SJSA1 (cell line): ENCODE results near the gene MBD6. TPM values are rescaled to one million over a fixed set of nuclear protein-coding genes. Genes with fewer than 3 reads are reported as not detected.

Experiments used
- DNase-seq, 2 experiments: peaks; one replicate each; pipeline ENCODE4 v3.0.0-alpha.2; 2015 to 2020; ENCODE audit warnings: low spot score in 2 of 2, low read depth in 1 of 2
- H3K27ac ChIP-seq: fragments of 250-450 bp; sonication (Bioruptor Pico); 2 replicates; pipeline ENCODE4 v1.5.1; 2020; ENCODE audit warnings: mild to moderate bottlenecking, moderate library complexity
- H3K27me3 ChIP-seq: fragments of 250-450 bp; sonication (Bioruptor Pico); replicated peaks from 2 replicates; pipeline ENCODE4 v1.5.1; 2020; ENCODE audit warnings: mild to moderate bottlenecking, moderate library complexity
- H3K36me3 ChIP-seq: fragments of 250-450 bp; sonication (Bioruptor Pico); 2 replicates; pipeline ENCODE4 v1.5.1; 2020; ENCODE audit warnings: mild to moderate bottlenecking
- H3K4me1 ChIP-seq: fragments of 250-450 bp; sonication (Bioruptor Pico); replicated peaks from 2 replicates; pipeline ENCODE4 v1.6.1; 2021; ENCODE audit warnings: mild to moderate bottlenecking
- H3K4me3 ChIP-seq: fragments of 250-450 bp; sonication (Bioruptor Pico); 2 replicates; pipeline ENCODE4 v1.5.1; 2020; ENCODE audit warnings: mild to moderate bottlenecking
- H3K9me3 ChIP-seq: fragments of 250-450 bp; sonication (Bioruptor Pico); replicated peaks from 2 replicates; pipeline ENCODE4 v1.5.1; 2020; ENCODE audit warnings: mild to moderate bottlenecking
- total RNA-seq: library from RNA; depleted of rRNA; stranded (reverse); fragments of >200 nt; shearing (Covaris generic); gene quantifications from 2 replicates; pipeline ENCODE4 v1.2.3, GENCODE V29; 2014; rRNA removed

The MBD6 gene
- total RNA-seq, result 63.3 and 70.5 TPM in 2 replicates

- no peaks in the 10 kb centered on the region for H3K9me3 ChIP-seq
- no peak for DNase-seq
- peaks cover 73% of the 10 kb centered on the region for H3K36me3 ChIP-seq
- peak within 1 kb of the TSS; percentile 51 for H3K4me3 ChIP-seq
- peaks cover 62% of the 10 kb centered on the region for H3K4me1 ChIP-seq
- peak within 1 kb of the TSS; percentile 95 for H3K27ac ChIP-seq
- H3K27me3 ChIP-seq, result no peaks in the 10 kb centered on the region
Observed at GRCh38 chr12:57522011-57522886, at the start of gene MBD6. Gene MBD6, plus strand, starts transcription at chr12:57522824. Its CDS starts 1,480 bp downstream, at chr12:57524304.

GRCh38 chr12:57473392-57473791, 49.2 kb upstream of the MBD6 start:
- no peak overlapping the region for H3K27ac ChIP-seq
- H3K9me3 ChIP-seq, result peaks cover 3% of the 10 kb centered on the region; the same call in 1 of the 2 replicates
- H3K27me3 ChIP-seq, result no peaks in the 10 kb centered on the region
- peak; percentile 75 to 90 for DNase-seq
- no peak overlapping the region for H3K4me3 ChIP-seq
- H3K4me1 ChIP-seq, result peaks cover 14% of the 10 kb centered on the region
- H3K36me3 ChIP-seq, result peaks cover 45% of the 10 kb centered on the region

GRCh38 chr12:57473886-57474285, 48.7 kb upstream of the MBD6 start:
- Histone ChIP-seq H3K4me1 (peaks cover 19% of the 10 kb centered on the region), H3K36me3 (peaks cover 40% of the 10 kb centered on the region), H3K27ac (no peak overlapping the region), H3K9me3 (peaks cover 3% of the 10 kb centered on the region; the same call in 1 of the 2 replicates), H3K27me3 (no peaks in the 10 kb centered on the region), H3K4me3 (no peak overlapping the region)
- peak; percentile 74 to 94 for DNase-seq

DNA sequence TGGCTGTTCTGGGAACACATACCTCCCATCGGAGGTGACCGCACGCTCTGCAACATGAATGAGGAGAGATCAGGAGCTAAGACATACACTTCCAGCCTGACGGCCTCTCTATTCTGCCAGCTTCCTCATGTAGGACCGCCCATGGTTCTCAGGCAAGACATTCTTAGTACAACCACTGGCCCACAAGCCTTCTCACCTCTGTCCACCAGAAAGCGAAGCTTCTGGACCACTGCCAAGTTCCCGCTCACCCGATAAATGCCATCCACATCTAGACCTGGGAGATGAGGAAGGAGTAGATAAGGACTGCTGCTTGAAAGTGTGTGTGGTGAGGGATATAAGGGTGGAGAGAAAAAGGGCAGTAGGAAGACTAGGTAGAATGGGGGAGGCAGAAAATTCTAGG, 48.2 kb upstream of the MBD6 start:
- Histone ChIP-seq H3K27me3 (no peaks in the 10 kb centered on the region), H3K4me1 (peaks cover 24% of the 10 kb centered on the region), H3K27ac (no peak overlapping the region)

DNA sequence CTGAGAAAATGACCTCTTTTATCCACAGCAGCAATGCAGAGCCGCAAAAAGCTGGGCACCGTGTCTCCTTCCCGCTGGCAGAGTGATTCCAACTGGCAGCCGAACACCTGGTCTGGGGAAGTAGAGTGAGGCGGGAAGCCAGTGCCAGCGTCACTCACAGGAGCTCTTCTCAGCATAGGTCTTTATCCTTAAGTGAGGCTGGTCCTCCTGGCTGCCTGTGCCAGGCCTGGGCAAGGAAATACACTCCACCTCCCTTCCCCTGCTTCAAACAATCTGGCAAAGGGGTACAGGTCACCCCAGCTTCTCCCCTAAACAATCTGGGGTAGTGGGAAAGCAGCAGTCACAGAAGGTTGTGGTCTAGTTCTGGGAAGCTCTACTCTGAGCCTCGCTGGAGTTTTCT, 47.8 kb upstream of the MBD6 start:
- DNase-seq, result peak in 1 of 2 experiments; percentile 94
- Histone ChIP-seq H3K9me3 (peaks cover 2% of the 10 kb centered on the region; the same call in 1 of the 2 replicates), H3K27me3 (no peaks in the 10 kb centered on the region), H3K4me3 (no peak overlapping the region), H3K4me1 (peaks cover 28% of the 10 kb centered on the region), H3K36me3 (peaks cover 31% of the 10 kb centered on the region), H3K27ac (no peak overlapping the region)

More for the DNA sequence above, 48.2 kb upstream of the MBD6 start:
- peaks cover 35% of the 10 kb centered on the region for H3K36me3 ChIP-seq
- DNase-seq, result peak in 1 of 2 experiments; percentile 98
- peaks cover 3% of the 10 kb centered on the region; the same call in 1 of the 2 replicates for H3K9me3 ChIP-seq
- H3K4me3 ChIP-seq, result no peak overlapping the region

DNA sequence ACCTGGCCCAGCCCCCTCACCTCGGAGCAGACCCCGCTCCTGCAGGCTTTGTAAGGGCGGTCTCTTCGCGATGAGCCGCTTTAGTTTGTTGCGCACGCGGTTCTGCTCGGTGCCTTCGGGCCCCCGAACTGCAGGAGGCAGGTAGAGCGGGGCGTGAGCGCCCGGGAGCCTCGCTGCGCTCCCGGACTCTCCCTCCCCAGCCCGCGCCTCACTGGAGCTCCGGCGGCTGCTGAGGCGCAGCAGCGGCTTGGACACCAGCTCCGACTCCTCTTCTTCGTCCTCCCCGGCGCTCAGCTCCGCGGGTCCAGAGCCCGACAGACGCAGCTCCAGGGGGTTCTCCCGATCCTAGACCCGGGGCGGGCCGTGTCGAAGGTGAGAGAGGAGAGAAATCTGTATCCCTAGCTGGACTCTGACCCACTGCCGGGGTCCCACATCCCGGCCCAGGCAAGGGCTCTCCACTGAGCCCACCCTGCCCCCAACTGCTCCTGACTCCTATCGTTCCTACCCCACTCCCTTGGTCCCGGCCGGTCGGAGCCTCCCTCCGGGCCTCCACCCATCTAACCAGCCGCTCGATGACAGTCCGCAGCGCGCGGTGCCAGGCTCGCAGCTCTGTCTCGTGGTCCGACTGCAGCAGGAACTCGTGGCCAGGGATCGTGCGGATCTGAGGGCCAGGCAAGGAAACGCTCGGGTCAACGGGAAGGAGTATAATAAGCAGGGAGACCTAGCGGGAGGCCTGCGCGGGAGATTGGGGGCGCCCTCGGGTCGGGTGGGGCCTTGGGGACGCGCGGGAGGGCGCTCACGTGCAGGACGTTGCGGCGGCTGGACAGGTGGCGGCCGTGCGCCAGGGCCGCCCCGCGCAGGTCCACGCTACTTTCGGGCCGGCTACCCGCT, 47.1 kb upstream of the MBD6 start:
- Histone ChIP-seq H3K4me3 (no peak overlapping the region), H3K27ac (no peak overlapping the region), H3K9me3 (no peaks in the 10 kb centered on the region; the same call in 1 of the 2 replicates), H3K4me1 (peaks cover 32% of the 10 kb centered on the region), H3K27me3 (no peaks in the 10 kb centered on the region), H3K36me3 (peaks cover 24% of the 10 kb centered on the region)
- peak in 1 of 2 experiments; percentile 97 for DNase-seq

DNA sequence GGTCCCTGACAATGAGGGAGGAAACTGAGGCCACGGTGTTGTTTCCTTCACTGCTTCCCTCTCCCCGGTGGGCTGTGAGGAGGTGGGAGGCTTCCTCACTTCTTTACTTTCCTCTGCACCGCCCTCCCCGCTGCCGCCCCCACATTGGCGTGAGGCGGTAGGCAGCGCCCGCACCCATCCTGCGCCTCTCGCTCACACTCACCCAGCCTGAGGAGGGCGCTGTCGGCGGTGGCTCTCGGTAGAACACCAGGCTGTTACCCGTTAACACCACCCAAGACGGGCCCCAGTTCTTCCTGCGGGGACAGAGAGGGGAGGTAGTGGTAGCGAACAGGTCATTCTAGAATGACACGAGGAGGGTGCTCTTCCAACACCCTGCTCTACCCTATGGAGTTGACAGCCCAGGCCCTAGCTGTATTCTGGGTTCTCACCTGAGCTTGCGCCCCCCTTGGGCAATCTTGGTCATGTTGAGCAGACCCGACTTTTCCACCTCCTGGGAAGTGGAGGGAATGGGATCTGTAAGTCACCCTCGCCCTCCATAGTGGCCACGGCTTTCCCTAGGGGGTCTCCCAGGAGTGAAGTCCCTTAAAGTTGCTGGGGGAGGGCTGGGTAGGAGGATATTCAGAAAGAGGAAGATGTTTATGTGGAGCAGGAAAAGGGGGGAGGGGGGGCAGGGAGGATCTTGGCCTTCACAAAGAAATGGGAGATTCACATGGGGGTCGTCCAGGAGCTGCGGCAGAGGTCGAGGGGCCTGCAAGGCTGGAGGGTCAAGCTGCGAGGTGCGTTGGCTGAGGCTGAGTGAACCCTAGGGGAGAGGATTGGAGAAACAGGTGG, 46.2 kb upstream of the MBD6 start:
- Histone ChIP-seq H3K27me3 (no peaks in the 10 kb centered on the region), H3K27ac (no peak overlapping the region), H3K36me3 (peaks cover 15% of the 10 kb centered on the region), H3K4me3 (no peak overlapping the region), H3K4me1 (peaks cover 41% of the 10 kb centered on the region), H3K9me3 (no peaks in the 10 kb centered on the region; the same call in 1 of the 2 replicates)
- DNase-seq, result peak in 1 of 2 experiments; percentile 97

DNA sequence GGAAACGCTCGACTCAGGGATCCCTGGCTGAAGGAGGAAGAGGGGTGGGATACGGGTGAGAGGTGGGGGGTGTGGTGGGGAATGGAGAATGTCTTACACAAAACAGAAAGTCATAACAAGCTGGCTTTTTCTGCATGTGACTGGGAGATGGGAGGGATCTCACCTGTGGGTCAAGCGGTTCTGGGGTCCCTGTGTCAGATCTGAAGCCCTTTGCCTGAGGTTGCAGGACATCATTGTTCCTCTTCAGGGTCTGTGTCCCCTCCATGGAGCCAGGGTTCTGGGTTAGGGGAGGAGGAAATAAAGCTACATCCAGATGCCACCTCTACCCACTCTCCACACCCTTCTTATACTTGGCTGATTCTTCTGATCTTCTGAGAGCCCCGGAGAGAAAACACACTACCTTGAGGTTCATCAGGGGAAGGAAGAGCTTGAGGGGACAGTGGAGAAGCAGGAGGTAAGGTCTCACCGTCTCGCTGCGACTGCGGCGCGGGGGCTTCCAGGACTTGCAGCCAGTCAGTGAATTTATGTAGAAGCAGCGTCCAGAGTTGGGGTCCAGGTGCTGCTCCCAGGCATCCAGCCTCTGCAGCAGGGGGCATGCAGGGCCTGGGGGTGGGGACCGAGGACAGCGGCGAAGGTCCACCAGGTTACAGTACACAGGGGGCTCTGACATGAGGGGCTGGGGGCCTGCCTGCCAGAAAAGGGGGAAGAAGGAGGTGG, 45.5 kb upstream of the MBD6 start:
- Histone ChIP-seq H3K27me3 (no peaks in the 10 kb centered on the region), H3K9me3 (no peaks in the 10 kb centered on the region; the same call in 1 of the 2 replicates), H3K27ac (peak overlapping the region; percentile 4), H3K4me3 (no peak overlapping the region), H3K4me1 (peaks cover 49% of the 10 kb centered on the region), H3K36me3 (peaks cover 8% of the 10 kb centered on the region)
- DNase-seq, result peak; percentile 75 to 96

DNA sequence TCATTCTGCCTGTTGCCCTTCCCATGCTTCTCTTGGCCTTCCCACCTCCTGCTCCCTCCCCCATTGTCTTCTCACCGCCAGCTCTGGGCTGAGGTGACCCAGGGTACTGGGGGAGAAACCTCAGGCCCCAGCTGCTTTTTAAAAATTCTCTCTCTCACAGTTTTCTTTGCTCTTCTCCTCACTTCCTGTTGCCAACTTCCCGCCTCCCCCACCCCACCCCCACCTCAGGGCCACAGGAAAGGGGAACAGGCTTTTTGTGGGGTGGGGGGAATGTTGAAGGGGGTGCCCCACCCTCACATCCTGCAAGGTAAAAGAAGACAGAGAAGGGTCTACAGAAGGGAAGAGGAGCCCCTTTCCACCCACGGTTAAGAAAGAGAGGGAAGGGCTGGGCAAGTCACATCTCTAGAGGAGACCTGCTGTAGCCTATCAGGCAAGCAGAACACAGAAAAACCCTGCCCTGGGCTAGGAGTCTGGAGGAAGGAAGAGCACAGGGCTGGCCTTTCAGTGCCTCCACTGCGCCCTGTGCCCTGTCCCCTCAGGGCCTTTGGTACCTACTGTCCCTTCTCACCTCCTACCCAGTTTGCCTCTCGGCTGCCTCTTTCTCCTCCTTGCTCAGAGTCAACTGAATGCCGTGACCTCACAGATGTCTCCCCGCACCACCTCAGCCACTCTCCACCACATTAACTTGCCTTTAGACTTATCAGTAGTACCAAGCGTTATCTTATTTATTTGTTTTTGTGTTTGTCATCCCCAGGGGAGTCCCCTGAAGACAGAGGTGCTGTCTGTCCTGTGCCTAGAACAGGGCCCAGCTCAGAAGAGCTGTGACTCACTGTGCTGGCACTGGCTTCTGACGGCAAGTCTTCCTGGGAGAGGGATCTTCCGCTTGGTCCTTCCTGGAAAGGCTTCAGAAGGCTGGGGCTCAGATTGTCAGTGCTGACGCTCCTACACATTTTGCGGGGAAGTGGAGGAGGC, 44.6 kb upstream of the MBD6 start:
- Histone ChIP-seq H3K36me3 (no peaks in the 10 kb centered on the region), H3K4me3 (no peak overlapping the region), H3K27ac (peak overlapping the region; percentile 4), H3K9me3 (no peaks in the 10 kb centered on the region), H3K27me3 (no peaks in the 10 kb centered on the region), H3K4me1 (peaks cover 57% of the 10 kb centered on the region)
- DNase-seq, result peak in 1 of 2 experiments; percentile 99

DNA sequence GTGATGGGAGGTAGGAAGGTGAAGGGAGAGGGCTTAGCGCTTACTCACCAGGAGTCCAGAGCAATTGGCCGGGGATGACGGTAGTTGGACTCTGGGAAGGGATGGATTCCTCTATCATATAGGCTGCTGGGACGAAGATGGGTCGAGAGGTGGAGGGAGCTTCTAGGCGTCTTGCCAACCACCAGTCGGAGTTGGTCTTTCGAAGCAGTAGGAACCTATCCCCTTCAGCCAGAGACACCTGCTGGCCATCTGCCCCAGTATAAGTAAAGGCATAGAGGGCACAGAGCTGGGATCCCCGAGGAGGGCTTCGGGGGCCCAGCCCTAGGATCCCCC, 43.6 kb upstream of the MBD6 start:
- no peak for DNase-seq
- peaks cover 67% of the 10 kb centered on the region for H3K4me1 ChIP-seq
- no peaks in the 10 kb centered on the region for H3K36me3 ChIP-seq
- no peaks in the 10 kb centered on the region for H3K9me3 ChIP-seq
- H3K4me3 ChIP-seq, result no peak overlapping the region
- H3K27ac ChIP-seq, result no peak overlapping the region
- no peaks in the 10 kb centered on the region for H3K27me3 ChIP-seq

- Histone ChIP-seq H3K27me3 (no peaks in the 10 kb centered on the region), H3K36me3 (no peaks in the 10 kb centered on the region), H3K4me1 (peaks cover 73% of the 10 kb centered on the region), H3K4me3 (no peak within 1 kb of the TSS), H3K9me3 (no peaks in the 10 kb centered on the region), H3K27ac (peak within 1 kb of the TSS; percentile 4)
- DNase-seq, result peak in 1 of 2 experiments; percentile 95
Observed at GRCh38 chr12:57479376-57480115, 43.1 kb upstream of the MBD6 start, which contains the start of gene ARHGAP9. Gene ARHGAP9, minus strand, starts transcription at chr12:57479866. Its CDS starts 460 bp downstream, at chr12:57479406.
